H7 (cell line): ENCODE results near the gene DISP3. TPM values are rescaled to one million over a fixed set of nuclear protein-coding genes. Genes with fewer than 3 reads are reported as not detected.

Experiments
- DNase-seq: peaks from one replicate; pipeline ENCODE4 v3.0.0; 2012
- H3K27me3 ChIP-seq: 2 replicates; pipeline ENCODE4 v1.6.0; 2011; ENCODE audit warnings: mild to moderate bottlenecking, low read length; ENCODE audit not compliant: control insufficient read depth, insufficient read depth
- H3K36me3 ChIP-seq: replicated peaks from 2 replicates; pipeline ENCODE4 v1.5.1; 2011; ENCODE audit warnings: low read length; ENCODE audit not compliant: control insufficient read depth, insufficient read depth
- H3K4me3 ChIP-seq: 2 replicates; pipeline ENCODE4 v1.5.1; 2011; ENCODE audit warnings: low read depth, mild to moderate bottlenecking, control low read depth, low read length, moderate library complexity; ENCODE audit not compliant: insufficient read depth
- total RNA-seq: library from RNA; depleted of rRNA; stranded (reverse); fragments of >200 nt; shearing (Covaris generic); gene quantifications from 2 replicates; pipeline ENCODE4 v1.2.3, GENCODE V29; 2014

The DISP3 gene
- total RNA-seq, 1 experiment from 2014 or later: 6.1 TPM

- H3K27me3 ChIP-seq: no peaks in the 10 kb centered on the region
- H3K4me3 ChIP-seq: no peak overlapping the region
- no peaks in the 10 kb centered on the region for H3K36me3 ChIP-seq
- DNase-seq: peak; percentile 75
These were observed 84.7 kb downstream of the DISP3 start for GRCh38 chr1:11563560-11564069.

- no peaks in the 10 kb centered on the region for H3K27me3 ChIP-seq
- DNase-seq: no peak
- H3K36me3 ChIP-seq: no peaks in the 10 kb centered on the region
- H3K4me3 ChIP-seq: no peak overlapping the region
These were observed 85.3 kb downstream of the DISP3 start for GRCh38 chr1:11564237-11564636.

DNA sequence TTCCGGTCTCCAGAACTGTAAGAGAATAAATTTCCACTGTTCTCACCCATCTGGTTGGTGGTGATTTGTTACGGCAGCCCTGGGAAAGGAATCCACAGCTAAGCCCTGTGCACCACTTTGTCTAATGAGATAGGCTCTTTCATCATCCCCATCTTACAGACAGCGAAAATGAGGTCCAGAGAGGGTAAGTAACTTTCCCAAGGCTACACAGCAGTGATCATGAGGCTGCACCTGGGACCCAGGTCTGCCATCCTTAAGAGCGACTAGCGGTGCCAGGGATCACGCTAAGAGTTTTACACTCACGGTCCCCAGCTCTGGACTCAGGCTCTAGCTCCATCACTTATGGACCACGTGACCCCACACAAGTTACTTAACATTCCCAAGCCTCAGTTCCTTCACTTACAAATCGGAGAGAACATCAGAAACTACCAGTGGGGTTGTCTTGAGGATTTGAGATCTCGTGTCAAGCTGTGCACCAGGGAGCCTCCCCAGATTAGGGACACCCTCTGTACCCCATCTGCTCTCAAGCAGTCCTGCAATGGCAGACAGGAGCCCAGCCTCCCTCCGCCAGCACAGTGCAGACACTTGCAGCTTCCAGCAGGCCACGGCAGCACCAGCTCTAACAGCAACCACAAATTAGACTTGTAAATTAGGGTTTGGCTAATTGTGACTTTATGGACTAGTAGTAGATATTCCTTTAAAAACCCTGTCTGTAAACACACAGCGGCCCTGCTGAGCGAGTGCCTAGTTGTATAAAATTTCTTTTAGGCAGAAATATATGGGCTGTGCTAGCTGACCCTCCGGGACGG lies 87.3 kb downstream of the DISP3 start:
- no peak for DNase-seq
- no peaks in the 10 kb centered on the region for H3K27me3 ChIP-seq
- H3K36me3 ChIP-seq: no peaks in the 10 kb centered on the region
- no peak overlapping the region for H3K4me3 ChIP-seq

DNA sequence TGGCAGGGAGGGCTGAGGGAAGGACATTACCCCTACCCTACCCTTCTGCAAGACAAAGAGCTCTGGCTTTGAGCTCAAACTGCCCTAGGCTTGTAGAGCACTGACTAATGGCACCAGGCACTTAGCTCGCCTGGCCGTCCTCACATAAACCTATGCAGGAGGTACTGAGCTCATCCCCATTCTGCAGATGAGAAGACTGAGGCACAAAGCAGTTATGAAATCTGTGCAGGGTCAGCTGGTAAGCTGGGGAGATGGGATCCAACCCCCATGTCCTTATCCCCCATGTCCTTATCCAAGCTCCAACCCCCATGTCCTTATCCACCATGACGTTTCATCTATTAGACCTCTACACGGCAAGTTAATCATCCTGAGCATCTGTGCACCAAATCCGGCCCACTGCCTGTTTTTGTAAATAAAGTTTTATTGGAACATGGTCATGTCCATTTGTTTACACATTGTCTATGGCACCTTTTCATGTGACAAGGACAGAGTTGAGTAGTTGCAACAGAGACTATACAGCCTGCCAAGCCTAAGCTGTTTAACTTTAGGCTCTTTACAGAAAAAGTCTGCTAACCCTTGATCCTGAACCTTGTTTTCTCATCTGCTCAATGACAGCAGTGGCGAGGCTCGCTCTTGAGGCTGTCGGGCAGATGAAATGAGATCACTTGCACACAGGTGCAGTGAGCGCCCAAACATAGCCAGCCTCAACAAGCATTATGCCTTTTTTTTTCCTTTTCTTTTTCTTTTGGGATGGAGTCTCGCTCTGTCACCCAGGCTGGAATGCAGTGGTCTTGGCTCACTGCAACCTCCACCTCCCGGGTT lies 88.5 kb downstream of the DISP3 start:
- Histone ChIP-seq H3K27me3 (no peaks in the 10 kb centered on the region), H3K4me3 (no peak overlapping the region), H3K36me3 (no peaks in the 10 kb centered on the region)
- DNase-seq: no peak

GRCh38 chr1:11568687-11569086 lies 89.7 kb downstream of the DISP3 start:
- Histone ChIP-seq H3K36me3 (no peaks in the 10 kb centered on the region), H3K4me3 (no peak overlapping the region), H3K27me3 (no peaks in the 10 kb centered on the region)
- DNase-seq: no peak

DNA sequence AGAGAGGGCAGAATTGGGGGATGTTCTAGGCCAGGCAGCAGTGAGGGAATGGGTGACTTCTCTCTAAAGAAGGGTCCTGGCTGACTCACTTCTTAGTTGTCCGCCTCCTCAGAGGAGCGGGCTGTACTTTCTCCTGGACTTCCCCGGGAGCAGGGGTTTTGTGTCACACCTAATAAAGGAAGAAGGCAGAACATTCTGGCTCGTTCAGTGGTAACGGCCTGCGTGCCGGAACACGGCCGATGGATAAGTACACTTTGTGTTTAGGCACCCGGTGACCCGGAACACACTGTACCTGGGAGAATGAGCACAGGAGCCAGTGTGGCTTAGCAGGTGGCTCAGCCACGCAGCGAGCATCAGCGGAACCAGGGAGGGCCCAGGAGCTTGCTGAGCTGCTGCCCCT lies 90.6 kb downstream of the DISP3 start:
- Histone ChIP-seq H3K36me3 (no peaks in the 10 kb centered on the region), H3K4me3 (no peak overlapping the region), H3K27me3 (no peaks in the 10 kb centered on the region)
- DNase-seq: no peak

GRCh38 chr1:11569954-11570353 lies 91.0 kb downstream of the DISP3 start:
- Histone ChIP-seq H3K4me3 (no peak overlapping the region), H3K27me3 (no peaks in the 10 kb centered on the region), H3K36me3 (no peaks in the 10 kb centered on the region)
- DNase-seq: no peak

- Histone ChIP-seq H3K4me3 (no peak overlapping the region), H3K36me3 (no peaks in the 10 kb centered on the region), H3K27me3 (no peaks in the 10 kb centered on the region)
- peak; percentile 39 for DNase-seq
These were observed 91.9 kb downstream of the DISP3 start for GRCh38 chr1:11570821-11571380.

DNA sequence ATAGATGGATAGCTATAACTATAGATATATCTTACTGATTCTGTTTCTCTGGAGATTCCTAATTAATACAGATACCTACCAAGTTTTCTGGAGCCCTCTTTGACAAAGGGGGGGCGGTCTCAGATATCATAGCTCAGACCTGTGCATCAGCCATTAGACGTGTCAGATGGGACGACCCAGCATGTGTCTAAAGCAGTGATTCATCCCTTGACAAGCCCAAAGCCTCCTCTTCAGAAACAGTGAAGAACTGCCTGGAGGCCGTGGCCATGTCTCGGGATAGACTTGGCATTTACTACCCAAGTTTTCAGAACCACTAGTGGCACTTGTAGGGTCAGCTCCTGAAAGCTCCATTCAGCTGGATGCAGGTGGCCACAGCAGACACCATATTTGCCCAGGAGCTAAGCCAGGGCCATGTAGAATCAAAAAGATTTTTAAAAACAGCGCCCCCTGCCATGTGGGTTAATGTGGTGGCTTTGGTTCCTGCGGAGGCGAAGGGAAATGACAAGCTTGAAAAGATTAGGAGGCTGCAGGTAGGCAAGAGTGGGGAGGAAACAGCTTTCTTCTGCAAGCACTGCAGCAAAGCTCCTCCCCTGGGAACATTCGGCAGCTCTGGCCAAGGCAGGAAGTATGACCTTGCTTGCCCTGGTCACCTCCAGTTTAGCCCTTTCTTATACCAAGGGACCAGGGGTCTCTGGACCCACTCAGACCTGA lies 93.1 kb downstream of the DISP3 start:
- Histone ChIP-seq H3K4me3 (no peak overlapping the region), H3K36me3 (no peaks in the 10 kb centered on the region), H3K27me3 (no peaks in the 10 kb centered on the region)
- peak; percentile 87 for DNase-seq

GRCh38 chr1:11573116-11573692 lies 94.2 kb downstream of the DISP3 start:
- no peaks in the 10 kb centered on the region for H3K36me3 ChIP-seq
- H3K27me3 ChIP-seq: no peaks in the 10 kb centered on the region
- no peak for DNase-seq
- no peak overlapping the region for H3K4me3 ChIP-seq

- Histone ChIP-seq H3K27me3 (no peaks in the 10 kb centered on the region), H3K36me3 (no peaks in the 10 kb centered on the region), H3K4me3 (no peak overlapping the region)
- no peak for DNase-seq
These were observed 96.6 kb downstream of the DISP3 start for GRCh38 chr1:11575553-11575952.

DNA sequence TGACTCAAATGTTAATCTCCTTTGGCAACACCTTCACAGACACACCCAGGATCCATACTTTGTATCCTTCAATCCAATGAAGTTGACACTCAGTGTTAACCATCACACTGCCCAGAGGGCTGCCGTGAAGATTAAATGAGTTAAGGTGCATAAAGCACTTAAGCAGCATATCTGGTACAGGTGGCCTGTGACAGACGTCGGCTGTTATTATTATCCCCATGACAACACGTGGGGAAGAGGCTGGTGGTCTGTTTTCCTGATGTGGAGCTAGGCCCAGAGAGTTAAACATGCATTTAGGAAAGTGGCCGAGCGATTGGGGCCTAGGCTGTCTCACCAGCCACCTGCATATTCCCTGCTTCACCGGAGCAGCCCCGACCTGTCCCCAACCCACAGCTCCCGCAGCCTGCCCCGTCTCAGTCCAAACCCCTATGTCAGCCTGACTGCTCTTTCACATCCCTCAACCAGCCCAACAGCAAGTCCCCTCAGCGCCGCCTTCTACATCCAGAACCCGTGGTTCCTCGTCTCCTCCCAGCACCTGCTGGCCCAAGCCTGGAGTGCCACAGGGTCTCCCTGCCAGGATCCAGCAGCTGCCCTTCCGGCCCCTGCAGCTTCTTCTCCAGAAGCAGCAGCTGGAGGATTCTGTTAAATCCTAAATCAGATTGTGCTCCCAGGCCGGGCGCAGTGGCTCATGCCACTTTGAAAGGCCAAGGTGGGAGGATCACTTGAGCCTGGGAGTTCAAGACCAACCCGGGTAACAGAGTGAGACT lies 97.3 kb downstream of the DISP3 start:
- no peak overlapping the region for H3K4me3 ChIP-seq
- H3K27me3 ChIP-seq: no peaks in the 10 kb centered on the region
- DNase-seq: no peak
- H3K36me3 ChIP-seq: no peaks in the 10 kb centered on the region

DNA sequence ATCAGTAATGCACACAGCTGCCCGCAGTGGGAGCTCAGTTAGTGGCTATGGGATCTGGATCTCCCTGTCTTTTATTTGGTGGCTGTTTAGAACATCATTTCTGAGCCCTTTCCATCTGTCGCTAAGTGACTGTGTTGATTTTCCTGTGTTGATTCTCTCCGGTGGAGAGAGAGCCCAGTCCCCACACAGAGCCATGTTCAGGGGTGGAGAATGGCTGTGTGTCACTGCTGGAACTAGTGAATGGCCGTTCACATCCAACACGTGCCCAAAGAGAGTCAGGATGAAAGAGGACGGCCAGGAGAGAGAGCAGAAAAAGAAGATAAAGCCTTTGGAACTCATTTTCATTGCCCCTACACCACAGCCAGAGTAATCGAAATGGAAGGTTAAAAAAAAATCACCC lies 99.0 kb downstream of the DISP3 start:
- no peak for DNase-seq
- H3K4me3 ChIP-seq: no peak overlapping the region
- H3K36me3 ChIP-seq: no peaks in the 10 kb centered on the region
- no peaks in the 10 kb centered on the region for H3K27me3 ChIP-seq
